Uterus (tissue), 2 donors: ENCODE measurements around the gene ST8SIA1.

Experiments
- POLR2A ChIP-seq, 2 donors: fragments of 450-650 bp; IDR thresholded peaks; one replicate each; pipeline ENCODE4 v1.6.1; 2016; ENCODE audit warnings: antibody characterized with exemption in 2 of 2, mild to moderate bottlenecking in 1 of 2, moderate library complexity in 1 of 2
- TF ChIP-seq, protein P1 (sequence below), 4 experiments: fragments of 200-600 bp in 2 of 4; fragments of 450-650 bp in 2 of 4; sonication (generic) in 2 of 4; IDR thresholded peaks; one replicate each; pipeline ENCODE4 v1.5.1; 2016 to 2019; ENCODE audit warnings: antibody characterized with exemption in 4 of 4, mild to moderate bottlenecking in 2 of 4, moderate library complexity in 1 of 4

DNA sequence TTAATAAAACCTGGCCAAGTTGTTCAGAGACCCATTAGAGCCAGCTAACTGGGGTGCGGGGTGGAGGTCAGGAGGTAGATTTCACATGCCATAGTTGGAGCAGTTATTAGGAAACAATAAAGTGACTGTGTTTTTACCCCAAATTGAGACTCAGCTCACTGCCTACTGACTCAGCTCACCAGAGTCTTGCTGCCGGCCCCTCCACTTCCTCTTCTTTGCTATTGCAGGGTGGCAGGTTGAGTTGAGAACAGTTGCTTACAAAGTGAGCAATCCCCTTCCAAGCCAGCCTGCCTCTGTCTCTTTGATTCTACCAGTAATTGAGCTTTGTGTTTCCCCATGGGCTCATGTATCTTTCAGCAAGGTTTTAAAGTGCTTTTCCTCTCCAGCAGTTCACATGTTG lies 12.9 kb downstream of the ST8SIA1 start:
- no peak for TF ChIP-seq POLR2A (IDR thresholded peaks at IDR 0.05)
- TF ChIP-seq, protein P1, sequence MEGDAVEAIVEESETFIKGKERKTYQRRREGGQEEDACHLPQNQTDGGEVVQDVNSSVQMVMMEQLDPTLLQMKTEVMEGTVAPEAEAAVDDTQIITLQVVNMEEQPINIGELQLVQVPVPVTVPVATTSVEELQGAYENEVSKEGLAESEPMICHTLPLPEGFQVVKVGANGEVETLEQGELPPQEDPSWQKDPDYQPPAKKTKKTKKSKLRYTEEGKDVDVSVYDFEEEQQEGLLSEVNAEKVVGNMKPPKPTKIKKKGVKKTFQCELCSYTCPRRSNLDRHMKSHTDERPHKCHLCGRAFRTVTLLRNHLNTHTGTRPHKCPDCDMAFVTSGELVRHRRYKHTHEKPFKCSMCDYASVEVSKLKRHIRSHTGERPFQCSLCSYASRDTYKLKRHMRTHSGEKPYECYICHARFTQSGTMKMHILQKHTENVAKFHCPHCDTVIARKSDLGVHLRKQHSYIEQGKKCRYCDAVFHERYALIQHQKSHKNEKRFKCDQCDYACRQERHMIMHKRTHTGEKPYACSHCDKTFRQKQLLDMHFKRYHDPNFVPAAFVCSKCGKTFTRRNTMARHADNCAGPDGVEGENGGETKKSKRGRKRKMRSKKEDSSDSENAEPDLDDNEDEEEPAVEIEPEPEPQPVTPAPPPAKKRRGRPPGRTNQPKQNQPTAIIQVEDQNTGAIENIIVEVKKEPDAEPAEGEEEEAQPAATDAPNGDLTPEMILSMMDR (IDR thresholded peaks at IDR 0.05): no peak
